Renal cortex interstitium (tissue), 11 donors: ENCODE data around the gene UBE2I. TPM values are rescaled to one million over a fixed set of nuclear protein-coding genes. Genes with fewer than 3 reads are reported as not detected.

Experiments used
- DNase-seq, 11 donors: peaks; one replicate each; pipeline ENCODE4 v3.0.0-alpha.2; 2013; ENCODE audit warnings: low read depth in 9 of 11, low spot score in 4 of 11; ENCODE audit errors: extremely low read depth in 1 of 11
- polyA plus RNA-seq, 3 donors: library from polyadenylated mRNA; unstranded; fragments of 120-200 nt; gene quantifications; one replicate each; pipeline ENCODE4 v1.2.1, GENCODE V29; 2013; ENCODE audit not compliant: insufficient read length in 3 of 3

The UBE2I gene
- polyA plus RNA-seq, 3 donors: 151 to 176 (median 155) TPM

DNA sequence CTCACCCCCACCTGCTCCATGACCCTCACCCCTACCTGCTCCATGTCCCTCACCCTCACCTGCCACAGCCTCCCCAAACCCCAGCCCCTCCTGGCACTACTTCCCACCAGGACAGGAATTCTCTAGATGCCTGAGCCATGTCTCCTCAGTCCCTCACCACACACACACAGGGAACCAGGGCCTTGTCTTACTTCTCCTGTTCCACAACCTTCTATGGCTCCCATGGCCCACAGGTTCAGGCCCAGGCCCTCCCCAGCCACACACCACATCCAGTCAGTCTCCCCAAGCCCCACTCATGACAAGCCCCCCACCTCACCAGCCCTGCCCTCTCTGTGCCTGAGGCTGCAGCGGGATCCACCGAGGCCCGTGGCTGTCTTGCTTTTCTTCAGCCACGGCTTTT, 3.1 kb upstream of the UBE2I start:
- DNase-seq: no peak

DNA sequence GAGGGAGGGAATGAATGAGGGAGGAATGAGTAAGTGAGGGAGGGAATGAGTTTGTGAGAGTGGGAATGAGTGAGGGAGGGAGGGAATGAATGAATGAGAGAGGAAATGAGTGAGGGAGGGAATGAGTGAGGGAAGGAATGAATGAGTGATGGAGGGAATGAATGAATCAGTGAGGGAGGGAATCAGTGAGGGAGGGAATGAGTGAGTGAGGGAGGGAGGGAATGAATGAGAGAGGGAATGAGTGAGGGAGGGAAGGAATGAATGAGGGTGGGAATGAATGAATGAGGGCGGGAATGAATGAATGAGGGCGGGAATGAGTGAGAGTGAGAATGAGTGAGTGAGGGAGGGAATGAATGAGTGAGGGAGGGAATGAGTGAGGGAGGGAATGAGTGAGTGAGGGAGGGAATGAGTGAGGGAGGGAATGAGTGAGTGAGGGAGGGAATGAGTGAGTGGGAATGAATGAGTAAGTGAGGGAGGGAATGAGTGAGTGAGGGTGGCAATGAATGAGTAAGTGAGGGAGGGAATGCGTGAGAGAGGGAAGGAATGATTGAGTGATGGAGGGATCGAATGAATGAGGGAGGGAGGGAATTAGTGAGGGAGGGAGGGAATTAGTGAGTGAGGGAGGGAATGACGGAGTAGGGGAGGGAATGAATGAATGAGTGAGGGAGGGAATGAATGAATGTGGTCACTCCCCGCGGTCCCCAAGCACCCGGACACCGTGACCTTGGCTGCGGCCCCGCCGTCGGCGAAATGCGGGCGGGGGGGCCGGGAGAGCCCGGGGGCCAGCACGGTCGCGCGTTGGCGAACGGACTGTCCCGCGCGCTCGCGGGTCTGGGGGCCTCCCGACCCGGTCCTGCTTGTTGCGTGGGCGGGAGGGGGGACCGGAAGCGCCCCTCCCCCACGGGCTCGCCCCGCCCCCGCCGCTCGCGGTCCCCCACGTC, 1.1 kb upstream of the UBE2I start:
- DNase-seq: peak in 1 of 11 donors; percentile 45

DNA sequence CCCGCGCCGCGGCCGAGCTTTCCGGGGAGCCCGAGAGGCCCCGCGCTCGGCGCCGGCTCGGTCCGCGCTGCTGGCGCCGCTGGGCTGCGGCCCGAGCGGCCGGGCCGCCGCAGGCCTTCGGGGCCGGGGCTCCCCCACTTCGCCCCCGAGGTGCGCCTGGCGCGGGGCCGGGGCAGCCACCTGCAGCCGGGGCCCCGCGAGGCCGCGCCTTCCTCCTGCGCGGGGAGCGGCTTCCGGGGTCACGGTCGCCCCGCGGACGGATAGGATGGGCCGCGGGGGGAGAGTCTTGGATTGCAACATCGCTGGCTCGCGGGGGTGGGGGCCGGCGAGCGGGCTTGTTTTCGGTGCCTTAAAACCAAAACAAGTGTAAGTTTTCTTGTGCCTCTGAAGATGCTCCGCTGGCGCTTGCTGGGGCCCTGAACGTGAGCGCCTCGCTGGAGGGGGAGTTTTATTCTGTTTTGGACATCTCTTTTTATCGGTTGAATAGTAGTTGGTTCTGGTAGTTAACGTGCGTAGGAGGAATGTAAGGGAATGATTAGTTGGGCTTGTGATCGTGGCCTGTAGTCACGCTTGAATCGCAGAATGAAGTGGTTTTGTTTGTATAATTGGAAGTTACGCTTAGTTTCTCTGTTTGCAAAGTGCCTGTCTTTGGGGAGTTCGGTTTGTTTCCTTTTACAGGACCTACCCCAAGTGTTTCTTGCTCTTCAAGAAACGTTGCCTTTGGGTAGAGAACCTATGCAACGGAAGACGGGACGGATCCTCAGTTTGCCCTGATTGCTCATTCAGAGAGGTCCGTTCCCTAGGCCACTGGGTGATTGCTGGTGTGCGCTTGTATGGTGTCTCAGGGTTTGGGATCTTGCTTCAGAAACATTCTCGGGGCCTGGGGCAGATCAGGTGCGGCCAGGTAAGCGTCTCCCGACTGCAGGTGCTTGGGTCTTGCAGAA, 724 bp downstream of the UBE2I start:
- no peak for DNase-seq

DNA sequence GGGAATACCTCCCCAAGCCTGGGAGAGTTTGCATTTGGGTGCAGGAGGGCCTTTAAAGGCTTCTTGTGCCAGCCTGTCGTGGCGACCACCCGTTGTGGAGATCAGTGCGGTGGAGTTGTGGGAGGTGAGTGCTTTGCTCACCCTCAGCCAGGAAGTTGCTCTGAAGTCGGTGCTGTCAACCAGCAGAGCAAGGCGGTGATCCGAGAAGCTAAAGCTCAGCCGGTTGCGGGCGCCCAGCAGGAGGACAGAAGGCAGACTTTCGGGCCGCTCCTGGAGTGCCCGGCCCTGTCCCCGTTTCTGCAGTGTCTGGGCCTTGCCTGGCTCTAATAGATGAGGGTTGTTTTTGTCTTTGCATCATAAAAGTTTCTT, 1.4 kb downstream of the UBE2I start:
- no peak for DNase-seq

DNA sequence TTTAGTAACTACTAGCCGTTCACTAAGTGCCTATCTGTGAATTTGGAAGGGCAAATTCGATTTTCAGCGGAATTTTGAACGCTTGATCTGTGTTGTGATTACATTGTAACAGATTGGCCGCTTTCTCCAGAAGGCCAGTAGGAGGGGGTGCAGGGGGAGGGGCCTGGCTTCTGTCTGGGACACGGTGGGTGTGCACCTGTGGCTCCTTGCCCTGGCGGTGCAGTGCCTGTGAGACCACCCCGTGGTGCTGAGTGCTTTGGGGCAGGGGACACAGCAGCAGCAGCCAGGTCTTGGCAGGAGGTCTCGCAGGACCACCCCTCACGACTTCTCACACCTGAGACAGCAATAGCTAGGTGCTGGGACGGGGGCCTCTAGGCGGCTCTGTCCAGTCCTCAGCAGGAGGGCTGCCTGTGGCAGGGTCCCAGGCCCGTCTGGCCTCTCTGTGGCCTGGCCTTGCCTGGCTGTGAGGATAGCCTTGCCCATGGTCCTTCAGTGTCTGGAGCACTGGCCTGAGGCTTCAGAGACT, 1.8 kb downstream of the UBE2I start:
- DNase-seq: no peak

DNA sequence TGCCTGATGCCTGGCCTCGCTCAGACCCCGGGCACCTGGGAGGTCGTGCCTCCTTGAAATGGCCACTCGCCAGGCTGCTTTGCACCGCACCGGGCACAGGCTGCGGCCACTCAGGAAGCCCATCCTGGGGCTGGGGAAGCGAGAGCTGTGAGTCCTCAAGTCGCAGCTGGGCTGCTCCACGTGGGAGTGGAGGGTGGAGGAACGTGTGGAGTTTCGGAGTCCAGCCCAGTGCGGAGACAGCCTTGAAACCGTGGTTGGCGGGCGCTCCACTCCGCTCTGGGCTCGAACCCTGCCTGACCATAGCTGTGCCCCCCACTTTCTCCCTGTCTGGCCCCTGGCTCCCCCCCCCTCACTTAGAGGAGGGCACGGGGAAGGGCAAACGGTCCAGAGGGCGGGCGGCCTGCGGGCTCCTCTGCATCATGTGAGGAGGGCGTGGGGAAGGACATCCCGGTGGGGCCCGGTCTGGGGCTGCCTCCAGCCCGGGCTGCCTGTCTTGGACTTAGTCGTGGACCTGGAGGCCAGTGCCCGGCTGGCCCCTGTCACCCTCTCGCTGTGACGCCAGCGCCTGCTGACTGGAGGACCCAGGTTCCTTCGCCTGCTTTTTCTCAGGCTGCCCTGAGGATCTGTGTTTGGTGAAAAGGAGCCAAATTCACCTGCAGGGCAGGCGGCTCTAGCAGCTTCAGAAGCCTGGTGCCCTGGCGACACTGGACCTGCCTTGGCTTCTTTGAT, 2.5 kb downstream of the UBE2I start:
- no peak for DNase-seq

DNA sequence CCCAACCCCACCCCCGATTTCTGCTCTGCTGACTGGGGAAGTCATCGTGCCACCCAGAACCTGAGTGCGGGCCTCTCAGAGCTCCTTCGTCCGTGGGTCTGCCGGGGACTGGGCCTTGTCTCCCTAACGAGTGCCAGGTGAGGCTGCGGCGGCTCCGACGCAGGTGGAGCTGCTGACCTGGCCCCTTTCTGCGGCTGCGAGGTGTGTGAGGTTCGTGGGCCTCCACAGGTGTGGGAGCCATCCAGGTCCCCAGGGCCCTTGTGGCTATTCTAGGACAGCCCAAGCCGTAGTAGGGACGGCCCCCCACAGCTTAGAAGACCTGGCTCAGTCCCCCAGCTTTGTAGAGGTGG, 3.0 kb downstream of the UBE2I start:
- DNase-seq: no peak

DNA sequence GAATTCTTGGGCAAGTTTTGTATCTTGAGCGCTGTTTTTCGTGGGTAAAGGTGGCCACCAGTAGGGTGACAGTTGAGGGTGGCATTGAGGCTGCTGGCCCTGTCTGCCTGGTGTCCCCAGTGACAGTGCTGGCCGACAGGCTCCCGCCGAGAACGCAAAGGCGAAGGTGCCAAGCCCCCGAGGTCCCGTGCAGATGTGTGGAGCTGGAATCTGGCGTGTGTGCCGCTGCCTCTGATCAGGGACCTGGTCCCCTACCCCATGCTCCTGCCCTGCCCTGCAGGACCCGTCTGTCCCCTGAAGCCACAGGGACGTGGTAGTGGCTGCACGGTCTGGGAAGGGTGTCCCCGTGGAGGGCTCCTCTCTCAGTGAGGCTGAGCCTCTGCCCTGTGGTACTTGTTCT, 3.5 kb downstream of the UBE2I start:
- no peak for DNase-seq

DNA sequence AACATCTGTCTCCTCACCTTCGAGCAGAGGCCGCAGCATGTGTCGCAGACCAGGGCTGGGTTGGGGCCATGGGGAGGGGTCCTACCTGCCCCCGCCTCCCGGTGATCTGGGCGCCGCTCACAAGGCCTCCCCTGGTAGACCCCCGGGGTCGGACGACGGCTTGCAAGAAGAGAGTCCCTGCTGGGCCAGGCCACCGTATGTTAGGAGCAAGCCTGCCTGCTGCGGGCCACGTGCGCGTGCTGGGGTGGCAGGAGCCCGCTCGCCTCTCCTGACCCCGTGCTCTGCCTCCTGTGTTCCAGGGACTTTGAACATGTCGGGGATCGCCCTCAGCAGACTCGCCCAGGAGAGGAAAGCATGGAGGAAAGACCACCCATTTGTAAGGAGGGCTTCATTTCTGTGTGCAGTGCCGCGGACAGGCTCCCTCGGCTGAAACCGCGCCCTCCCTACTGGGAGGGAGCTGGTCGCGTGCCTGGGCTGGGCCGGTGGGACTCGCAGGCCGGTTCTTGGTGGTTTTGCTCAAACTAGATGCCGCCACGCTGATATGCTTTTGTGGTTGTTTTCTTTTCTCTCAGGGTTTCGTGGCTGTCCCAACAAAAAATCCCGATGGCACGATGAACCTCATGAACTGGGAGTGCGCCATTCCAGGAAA, 4.4 kb downstream of the UBE2I start:
- no peak for DNase-seq

DNA sequence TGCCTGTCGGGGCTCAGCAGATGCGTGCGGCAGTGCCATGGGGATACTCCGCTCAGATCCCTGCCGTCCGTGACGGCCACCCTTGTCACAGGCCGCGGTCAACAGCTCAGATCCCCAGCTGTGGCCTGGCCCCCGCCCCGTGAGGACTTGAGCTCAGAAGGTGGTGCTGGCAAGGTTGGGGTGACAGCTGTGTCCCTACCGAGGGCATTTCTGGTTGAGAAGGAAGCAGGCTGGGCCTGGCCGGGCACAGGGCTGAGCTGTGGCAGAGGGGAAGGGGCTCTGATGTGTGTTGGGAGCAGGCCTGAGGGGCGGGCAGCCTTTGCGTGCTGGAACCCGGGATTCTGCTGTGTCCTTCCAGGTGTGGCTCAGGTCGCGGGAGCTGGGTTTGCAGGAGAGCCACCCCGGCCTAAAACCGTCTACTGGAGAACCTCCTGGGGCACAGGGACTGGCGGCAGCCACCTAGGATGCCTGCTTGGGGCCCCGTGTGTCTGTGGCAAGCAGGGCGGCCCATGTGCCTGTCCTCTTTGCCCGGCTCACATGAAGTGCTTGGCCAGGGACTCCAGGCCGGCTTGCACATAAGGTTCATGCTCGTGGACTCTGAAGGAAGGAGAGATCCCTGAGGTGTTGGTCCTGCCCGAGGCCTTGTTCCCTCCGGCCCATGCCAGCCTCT, 5.1 kb downstream of the UBE2I start:
- no peak for DNase-seq

DNA sequence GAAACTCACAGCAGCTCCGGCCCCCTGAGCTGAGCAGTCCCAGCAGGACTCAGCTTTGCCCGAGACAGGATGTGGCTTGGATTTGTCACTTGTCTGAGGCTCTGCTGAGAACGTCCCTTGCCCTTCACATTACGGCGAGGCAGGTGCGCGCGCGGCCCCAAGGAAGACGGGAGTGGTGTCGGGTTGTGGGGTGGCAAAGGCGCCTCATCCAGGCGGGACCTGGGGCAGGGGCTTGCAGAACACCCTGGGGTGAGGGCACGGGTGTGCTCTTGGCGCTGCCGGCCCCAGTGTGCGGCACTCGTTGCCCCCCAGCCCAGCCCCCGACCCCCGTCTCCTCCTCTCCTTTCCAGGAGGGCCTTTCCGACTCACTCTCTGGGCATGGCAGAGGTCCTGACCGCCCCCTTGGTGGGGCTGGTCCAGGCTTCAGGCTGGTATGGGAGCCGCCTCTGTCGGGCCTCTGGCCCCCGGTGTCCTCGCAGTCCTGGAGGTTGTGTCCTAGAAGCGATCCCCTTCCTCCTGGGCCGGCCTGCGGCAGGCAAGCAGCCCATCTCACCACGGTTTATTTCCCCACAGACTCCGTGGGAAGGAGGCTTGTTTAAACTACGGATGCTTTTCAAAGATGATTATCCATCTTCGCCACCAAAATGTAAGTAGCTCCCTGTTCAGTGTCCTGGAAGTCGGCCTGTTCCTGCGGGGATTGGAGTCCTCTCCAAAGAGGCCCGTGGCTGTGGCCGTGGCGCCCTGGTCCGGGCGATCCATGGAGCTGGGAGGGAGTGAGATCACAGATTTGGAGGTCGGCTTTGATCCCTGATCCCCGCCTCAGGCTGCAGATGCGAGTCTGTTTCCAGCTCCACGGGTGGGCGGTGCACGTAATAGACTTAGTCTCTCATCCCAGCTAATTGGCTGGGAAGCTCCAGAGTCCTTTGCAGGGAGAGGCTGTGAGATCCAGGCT, 5.9 kb downstream of the UBE2I start:
- DNase-seq: no peak

DNA sequence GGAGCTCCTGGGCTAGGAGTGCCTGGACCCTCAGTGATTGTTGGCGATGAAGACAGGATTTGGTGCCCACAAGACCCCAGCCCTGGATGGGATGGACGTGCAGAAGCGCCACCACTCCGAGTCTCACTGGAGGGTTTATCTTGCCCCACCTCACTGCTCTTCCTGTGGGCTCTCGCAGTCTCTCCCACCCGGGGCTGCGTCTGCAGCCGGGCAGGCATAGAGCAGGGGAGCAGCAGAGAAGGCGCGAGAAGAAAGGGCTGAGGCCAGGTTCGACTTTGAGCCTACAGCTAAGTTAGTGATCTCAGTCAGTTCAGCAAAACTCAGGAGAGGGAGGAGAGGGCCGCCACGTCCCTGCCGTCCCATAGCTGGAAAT, 6.6 kb downstream of the UBE2I start:
- DNase-seq: no peak

DNA sequence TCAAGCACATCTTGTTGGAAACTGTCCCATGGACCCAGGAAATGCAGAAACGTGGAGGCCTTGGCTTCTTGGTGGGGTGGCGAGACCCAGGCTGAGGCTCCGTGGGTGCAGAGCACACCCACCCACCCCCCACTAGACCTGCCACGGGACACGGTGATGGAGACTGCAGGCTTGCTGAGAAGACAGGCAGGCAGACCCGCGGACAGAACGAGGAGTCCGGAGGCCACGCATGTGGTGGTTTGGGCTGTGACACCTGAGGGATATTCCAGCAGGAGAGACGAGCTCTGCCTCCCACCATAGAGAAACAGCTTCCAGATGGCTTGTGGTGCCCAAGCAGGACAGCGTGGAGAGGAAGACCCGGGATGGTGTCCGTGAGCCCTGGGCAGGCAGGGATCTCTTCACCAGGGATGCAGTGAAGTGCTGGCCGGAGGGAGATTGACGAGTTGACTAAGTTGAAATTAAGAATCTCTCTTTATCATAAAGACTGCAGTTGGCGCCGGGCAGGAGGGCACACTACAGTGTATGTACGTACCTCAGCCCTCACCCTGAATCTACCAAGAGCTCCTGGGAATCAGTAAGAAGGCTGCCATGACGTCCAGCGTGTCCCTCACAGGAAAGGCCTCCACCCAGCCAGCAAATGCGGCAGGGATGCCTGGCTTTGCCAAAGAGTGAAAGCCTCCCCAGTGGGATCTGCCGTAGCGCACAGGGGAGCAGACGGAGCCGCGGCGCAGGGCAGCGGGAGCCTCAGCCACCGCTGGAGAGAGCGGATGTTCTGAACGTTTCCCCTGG, 8.2 kb downstream of the UBE2I start:
- DNase-seq: no peak

DNA sequence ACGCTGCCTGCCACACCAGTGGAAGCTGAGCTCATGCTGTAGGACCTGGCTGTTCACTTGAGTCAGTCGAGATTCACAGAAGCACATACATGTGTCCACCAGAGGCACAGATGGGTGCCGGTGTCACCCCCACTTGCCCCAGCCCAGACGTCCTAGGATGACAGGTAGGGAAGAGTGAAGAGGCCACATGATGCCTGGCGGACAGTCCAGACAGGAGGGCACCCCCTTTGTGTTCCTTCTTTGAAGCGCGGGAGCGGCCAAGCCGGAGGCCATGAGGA, 8.8 kb downstream of the UBE2I start:
- no peak for DNase-seq

DNA sequence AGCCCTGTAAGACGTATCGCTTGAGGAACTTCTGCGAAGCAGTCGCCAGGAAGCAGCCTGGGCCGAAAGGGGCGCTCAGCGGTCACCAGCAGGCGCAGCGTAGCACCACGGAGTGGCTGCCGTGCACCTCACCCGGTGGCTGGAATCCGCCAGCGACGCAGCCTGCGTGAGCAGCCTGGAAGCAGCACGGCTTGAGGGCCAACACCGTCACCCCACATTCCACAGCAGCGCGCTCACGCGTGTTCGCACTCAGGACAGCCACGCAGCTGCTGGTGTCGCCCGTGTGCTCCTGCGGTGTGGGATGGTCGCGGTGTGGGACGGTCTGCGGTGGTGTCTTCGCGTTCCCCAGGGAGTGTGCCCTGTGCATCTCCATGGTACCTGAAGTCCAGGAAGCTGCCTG, 9.6 kb downstream of the UBE2I start:
- no peak for DNase-seq

DNA sequence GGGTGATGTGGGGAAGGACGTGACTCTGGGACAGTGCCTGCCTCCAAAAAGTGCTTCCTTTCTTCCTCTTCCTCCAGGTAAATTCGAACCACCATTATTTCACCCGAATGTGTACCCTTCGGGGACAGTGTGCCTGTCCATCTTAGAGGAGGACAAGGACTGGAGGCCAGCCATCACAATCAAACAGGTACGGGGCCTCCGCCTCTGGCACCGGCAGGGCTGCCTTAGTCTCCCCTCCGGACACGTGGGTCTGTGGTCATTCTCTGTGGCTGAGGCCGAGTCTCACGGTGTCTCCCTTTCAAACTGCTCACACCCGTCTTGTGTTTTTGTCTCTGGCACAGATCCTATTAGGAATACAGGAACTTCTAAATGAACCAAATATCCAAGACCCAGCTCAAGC, 10.7 kb downstream of the UBE2I start:
- DNase-seq: no peak
